ENCODE results near the gene PGP. TPM values are rescaled to one million over a fixed set of nuclear protein-coding genes. Genes with fewer than 3 reads are reported as not detected.

Gene PGP
- total and polyA plus RNA-seq, 10 of the 15 experiments (the other 5 are each of a cell fraction or from before 2014, with no cell fraction given) = 0.42 to 28.0 (median 12.1) TPM

GRCh38 chr16:2223221-2223941 is 8.7 kb upstream of the PGP start, which contains the start of gene E4F1 (continued):
- TF ChIP-seq ATF7 (IDR thresholded peaks at IDR 0.05; ENCODE audit: low read depth) (peak; percentile 90), RB1 (IDR thresholded peaks at IDR 0.05; ENCODE audit: borderline replicate concordance) (peak; percentile 97), GATAD2B (conservative IDR thresholded peaks at IDR 0.05; ENCODE audit: low read depth) (peak; percentile 85), HDGF (IDR thresholded peaks at IDR 0.05) (peak; percentile 100), BMI1 (IDR thresholded peaks at IDR 0.05; ENCODE audit: borderline replicate concordance) (peak; percentile 99), HCFC1 (IDR thresholded peaks at IDR 0.05; ENCODE audit: low read length) (peak; percentile 68), ZNF687 (IDR thresholded peaks at IDR 0.05) (peak; percentile 19; the same call in 1 of the 2 replicates), MEF2A (IDR thresholded peaks at IDR 0.05; ENCODE audit: insufficient read depth, low read depth, low read length) (0 out of 2 replicates have a peak, but pooled peaks have one; percentile 16), PML (IDR thresholded peaks at IDR 0.05; ENCODE audit: low read length) (peak; percentile 70; the same call in 1 of the 2 replicates), MEF2B (IDR thresholded peaks at IDR 0.05; ENCODE audit: partially characterized antibody, poor library complexity, severe bottlenecking) (peak; percentile 61), SIX5 (IDR thresholded peaks at IDR 0.05; ENCODE audit: low read depth, low read length, severe bottlenecking) (peak; percentile 42), LARP7 (IDR thresholded peaks at IDR 0.05) (peak; percentile 86; the same call in 1 of the 2 replicates), EP300 (IDR thresholded peaks at IDR 0.05; ENCODE audit: borderline replicate concordance in 1 of 2, control insufficient read depth in 1 of 2, low read depth in 2 of 2, low read length in 2 of 2) (peak in 1 of 2 experiments; percentile 41; a peak in 1 of 4 replicates), SRF (IDR thresholded peaks at IDR 0.05; ENCODE audit: low read depth in 2 of 2, low read length in 2 of 2) (peak; percentile 79 to 89; a peak in 3 of 4 replicates), CHD1 (IDR thresholded peaks at IDR 0.05; ENCODE audit: low read depth, low read length) (no peak), YY1 (IDR thresholded peaks at IDR 0.05; ENCODE audit: low read depth, low read length) (peak; percentile 94)
- TF ChIP-seq, protein P1, sequence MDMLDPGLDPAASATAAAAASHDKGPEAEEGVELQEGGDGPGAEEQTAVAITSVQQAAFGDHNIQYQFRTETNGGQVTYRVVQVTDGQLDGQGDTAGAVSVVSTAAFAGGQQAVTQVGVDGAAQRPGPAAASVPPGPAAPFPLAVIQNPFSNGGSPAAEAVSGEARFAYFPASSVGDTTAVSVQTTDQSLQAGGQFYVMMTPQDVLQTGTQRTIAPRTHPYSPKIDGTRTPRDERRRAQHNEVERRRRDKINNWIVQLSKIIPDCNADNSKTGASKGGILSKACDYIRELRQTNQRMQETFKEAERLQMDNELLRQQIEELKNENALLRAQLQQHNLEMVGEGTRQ (IDR thresholded peaks at IDR 0.05; ENCODE audit: borderline replicate concordance, low read depth, low read length) = no peak
- TF ChIP-seq, protein P2, sequence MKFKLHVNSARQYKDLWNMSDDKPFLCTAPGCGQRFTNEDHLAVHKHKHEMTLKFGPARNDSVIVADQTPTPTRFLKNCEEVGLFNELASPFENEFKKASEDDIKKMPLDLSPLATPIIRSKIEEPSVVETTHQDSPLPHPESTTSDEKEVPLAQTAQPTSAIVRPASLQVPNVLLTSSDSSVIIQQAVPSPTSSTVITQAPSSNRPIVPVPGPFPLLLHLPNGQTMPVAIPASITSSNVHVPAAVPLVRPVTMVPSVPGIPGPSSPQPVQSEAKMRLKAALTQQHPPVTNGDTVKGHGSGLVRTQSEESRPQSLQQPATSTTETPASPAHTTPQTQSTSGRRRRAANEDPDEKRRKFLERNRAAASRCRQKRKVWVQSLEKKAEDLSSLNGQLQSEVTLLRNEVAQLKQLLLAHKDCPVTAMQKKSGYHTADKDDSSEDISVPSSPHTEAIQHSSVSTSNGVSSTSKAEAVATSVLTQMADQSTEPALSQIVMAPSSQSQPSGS (IDR thresholded peaks at IDR 0.05; ENCODE audit: low read length) = no peak
- TF ChIP-seq, protein P3, sequence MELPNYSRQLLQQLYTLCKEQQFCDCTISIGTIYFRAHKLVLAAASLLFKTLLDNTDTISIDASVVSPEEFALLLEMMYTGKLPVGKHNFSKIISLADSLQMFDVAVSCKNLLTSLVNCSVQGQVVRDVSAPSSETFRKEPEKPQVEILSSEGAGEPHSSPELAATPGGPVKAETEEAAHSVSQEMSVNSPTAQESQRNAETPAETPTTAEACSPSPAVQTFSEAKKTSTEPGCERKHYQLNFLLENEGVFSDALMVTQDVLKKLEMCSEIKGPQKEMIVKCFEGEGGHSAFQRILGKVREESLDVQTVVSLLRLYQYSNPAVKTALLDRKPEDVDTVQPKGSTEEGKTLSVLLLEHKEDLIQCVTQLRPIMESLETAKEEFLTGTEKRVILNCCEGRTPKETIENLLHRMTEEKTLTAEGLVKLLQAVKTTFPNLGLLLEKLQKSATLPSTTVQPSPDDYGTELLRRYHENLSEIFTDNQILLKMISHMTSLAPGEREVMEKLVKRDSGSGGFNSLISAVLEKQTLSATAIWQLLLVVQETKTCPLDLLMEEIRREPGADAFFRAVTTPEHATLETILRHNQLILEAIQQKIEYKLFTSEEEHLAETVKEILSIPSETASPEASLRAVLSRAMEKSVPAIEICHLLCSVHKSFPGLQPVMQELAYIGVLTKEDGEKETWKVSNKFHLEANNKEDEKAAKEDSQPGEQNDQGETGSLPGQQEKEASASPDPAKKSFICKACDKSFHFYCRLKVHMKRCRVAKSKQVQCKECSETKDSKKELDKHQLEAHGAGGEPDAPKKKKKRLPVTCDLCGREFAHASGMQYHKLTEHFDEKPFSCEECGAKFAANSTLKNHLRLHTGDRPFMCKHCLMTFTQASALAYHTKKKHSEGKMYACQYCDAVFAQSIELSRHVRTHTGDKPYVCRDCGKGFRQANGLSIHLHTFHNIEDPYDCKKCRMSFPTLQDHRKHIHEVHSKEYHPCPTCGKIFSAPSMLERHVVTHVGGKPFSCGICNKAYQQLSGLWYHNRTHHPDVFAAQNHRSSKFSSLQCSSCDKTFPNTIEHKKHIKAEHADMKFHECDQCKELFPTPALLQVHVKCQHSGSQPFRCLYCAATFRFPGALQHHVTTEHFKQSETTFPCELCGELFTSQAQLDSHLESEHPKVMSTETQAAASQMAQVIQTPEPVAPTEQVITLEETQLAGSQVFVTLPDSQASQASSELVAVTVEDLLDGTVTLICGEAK (IDR thresholded peaks at IDR 0.05; ENCODE audit: borderline replicate concordance) = peak; percentile 30; the same call in 1 of the 2 replicates
